GM12872 (cell line): ENCODE measurements around the gene RAP2C.
A peak's percentile ranks its signal among the peaks of the same experiment; 100 is the strongest.

ENCODE experiments used
- TF ChIP-seq, protein P1 (sequence below): IDR thresholded peaks from 3 replicates; pipeline ENCODE4 v1.5.1; 2011; ENCODE audit warnings: low read depth, mild to moderate bottlenecking, low read length, moderate library complexity; ENCODE audit not compliant: insufficient read depth

The RAP2C gene

DNA sequence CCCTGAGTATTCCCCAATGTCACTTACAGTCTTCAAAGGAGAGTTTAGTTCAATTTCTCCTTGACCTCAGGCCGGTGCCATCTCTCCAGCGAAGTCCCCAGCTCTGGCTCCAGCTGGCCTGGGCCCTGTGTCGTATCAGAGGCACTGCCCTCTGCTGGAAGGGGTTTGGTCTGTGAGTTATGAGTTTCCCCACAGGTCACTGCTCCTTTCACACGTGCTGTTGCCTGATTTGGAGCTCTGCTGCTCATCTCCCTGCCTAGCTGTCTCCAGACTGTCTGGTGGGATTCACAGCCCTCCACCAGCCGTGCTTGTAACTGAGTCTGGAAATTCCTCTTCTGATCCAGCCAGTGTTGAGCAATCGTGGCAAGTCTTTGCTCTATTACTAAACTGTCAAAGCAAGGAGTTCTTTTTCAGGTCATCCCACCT is at the start of gene RAP2C:
Gene RAP2C (minus strand): TSS at position 105 of the 426 bp plus-strand sequence. CDS start 2,179 bp downstream, outside the sequence.
- TF ChIP-seq, protein P1, sequence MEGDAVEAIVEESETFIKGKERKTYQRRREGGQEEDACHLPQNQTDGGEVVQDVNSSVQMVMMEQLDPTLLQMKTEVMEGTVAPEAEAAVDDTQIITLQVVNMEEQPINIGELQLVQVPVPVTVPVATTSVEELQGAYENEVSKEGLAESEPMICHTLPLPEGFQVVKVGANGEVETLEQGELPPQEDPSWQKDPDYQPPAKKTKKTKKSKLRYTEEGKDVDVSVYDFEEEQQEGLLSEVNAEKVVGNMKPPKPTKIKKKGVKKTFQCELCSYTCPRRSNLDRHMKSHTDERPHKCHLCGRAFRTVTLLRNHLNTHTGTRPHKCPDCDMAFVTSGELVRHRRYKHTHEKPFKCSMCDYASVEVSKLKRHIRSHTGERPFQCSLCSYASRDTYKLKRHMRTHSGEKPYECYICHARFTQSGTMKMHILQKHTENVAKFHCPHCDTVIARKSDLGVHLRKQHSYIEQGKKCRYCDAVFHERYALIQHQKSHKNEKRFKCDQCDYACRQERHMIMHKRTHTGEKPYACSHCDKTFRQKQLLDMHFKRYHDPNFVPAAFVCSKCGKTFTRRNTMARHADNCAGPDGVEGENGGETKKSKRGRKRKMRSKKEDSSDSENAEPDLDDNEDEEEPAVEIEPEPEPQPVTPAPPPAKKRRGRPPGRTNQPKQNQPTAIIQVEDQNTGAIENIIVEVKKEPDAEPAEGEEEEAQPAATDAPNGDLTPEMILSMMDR, result peak; percentile 70

DNA sequence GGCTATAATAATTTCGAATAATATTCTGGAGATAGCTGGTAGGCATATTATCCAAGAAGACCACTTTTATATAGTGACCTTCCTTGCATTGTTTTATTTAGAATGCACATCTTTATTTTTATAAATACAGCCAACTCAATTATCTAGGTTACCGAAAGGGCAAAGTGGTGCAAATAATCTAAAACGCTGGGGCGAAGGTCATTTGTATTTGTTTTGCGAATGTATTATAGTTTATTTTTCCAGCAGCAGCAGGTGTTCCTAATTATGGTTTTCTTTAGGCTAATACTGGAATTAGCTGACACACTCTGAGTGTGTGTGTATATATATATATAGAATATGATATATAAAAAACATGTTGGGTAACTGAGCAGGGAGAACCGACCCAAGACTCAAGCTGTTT is 48.1 kb upstream of the RAP2C start:
- TF ChIP-seq, protein P1, result no peak

DNA sequence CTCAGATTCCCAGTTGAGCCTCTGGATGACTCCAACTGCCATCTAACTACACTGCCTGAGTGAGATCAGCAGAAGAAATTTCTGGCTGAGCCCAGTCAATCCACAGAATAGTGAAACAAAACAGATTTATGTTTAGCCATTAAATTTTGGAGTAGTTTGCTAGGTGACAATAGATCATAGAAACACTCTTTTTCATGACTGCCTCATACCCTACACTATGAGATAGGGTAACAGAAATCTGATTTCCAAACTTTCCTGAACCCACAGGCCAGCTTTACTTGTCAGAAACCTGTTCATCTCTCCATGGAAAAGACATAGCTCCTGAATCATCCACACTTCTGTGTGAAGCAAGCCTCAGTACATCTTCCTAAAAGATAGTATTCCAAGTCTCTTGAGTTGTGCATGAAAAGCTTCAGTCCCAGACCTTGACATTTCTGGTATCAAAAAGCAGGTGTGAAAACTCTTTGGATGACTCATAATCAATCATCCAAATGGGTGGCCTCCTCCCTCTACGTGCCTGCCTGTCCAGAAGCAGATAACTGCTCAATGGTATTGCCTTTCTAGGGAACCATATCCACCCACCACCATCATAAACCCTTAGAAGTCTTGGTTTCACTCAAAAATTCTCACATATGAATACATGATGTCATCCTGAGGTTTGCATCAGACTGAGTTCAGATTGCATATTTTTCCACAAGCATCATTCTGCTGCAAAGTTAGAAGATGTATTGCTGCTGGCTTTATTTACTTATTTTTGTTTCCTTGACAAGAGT is 47.5 kb upstream of the RAP2C start:
- TF ChIP-seq, protein P1, result no peak

DNA sequence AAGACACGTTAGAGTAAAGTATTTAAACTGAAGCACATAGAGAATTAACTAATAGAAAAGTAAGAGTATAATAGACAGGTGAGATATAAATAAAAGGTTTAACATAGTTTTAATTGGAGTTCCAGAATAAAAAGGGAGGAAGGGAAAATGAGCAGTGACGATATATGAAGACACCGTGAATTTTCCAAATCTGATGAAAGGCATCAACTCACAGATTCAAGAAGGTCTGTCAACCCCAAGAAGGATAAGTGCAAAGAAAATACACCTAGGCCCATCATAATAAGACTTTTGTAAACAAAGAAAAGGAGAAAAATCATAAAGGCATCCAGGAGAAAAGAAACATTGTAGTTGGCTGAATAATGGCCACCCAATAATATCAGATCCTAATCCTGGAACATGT is 43.9 kb upstream of the RAP2C start:
- TF ChIP-seq, protein P1, result no peak

DNA sequence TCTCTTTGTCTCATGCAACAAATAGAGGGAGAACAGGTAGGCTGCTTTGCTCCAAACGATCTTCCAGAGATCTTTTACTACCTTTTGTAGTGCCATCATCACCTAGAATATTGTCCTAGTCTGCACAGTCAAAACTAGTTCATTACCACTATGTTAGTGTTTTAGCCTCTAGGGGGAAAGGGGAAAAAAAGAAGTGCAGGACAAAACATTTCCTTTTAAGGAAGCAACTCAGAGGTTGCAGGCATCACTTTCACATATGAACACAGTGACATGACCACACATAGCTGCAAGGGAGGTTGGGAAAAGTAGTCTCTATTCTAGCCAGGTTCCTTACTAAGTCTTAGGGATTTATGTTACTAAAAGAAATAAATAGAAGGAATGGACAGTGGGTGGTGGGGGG is 39.3 kb upstream of the RAP2C start:
- TF ChIP-seq, protein P1, result no peak

DNA sequence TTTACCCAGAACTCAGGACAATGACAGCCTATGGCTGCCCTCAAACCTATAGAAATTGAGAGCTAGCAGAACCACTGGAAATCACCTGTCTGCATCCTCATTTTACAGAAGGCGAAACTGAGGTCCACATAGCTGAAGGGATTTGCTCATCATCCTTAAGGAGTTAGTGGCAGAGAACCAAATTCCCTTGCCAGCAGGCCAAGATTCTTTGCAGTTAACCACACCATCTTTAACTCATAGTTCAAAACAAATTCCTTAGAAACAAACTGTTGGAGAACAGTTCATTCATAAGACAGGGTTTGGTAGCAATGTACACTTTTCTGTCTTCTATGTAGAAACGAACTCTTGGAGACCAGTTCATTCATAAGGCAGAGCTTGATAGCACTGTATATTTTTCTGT is 37.9 kb upstream of the RAP2C start:
- TF ChIP-seq, protein P1, result no peak

DNA sequence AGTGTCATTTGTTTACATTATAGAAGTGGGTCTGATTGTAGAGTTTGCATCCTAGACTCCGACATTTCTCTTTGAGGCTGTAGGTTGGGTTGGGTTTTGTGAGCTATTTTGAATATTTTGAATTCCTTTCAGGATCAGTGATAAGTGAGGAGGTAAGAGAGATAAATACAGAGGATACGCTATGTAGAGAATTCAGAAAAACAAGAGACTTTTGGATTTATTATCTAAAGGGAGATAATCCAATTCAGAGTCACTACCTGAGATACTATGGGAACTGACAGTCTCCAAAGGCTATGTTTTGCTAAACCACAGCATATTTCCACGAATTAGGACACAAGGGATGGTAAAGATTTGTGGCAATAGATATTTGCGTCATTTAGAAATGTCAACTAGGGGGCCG is 16.9 kb upstream of the RAP2C start:
- TF ChIP-seq, protein P1, result no peak
